GM12878 (cell line): ENCODE measurements around the gene DIDO1. TPM values are rescaled to one million over a fixed set of nuclear protein-coding genes. Genes with fewer than 3 reads are reported as not detected.
A peak's percentile ranks its signal among the peaks of the same experiment; 100 is the strongest.

ENCODE experiments used
- ATAC-seq: fragments of 200-7000 bp; cut with Tn5 transposase; 3 replicates; pipeline ENCODE4 v1.9.1; 2020; ENCODE audit warnings: mild to moderate bottlenecking, moderate library complexity
- BruUV-seq: library from RNA; stranded (reverse); fragments of 400-500 nt; replicated peaks from 2 replicates; lab custom pipeline; 2021; lab: Mats Ljungman, UMichigan
- CTCF ChIA-PET: fragments of 300-600 bp; sonication (Branson Sonifier 250); formaldehyde crosslinking; extraction: SDS; loops from one replicate; lab custom pipeline; 2021; ENCODE audit warnings: inconsistent platforms; lab: Yijun Ruan, JAX
- POLR2A ChIA-PET: fragments of 350-600 bp; formaldehyde crosslinking; extraction: SDS; loops from one replicate; lab custom pipeline; 2021; ENCODE audit warnings: inconsistent platforms; lab: Charles Lee
- RAD21 ChIA-PET: fragments of 300-600 bp; sonication (Branson Sonifier 250); formaldehyde crosslinking; loops from one replicate; lab custom pipeline; 2023; ENCODE audit warnings: antibody characterized with exemption; ENCODE audit not compliant: unreplicated experiment; lab: Charles Lee
- SMC1A ChIA-PET: fragments of 300-600 bp; sonication (Branson Sonifier 250); formaldehyde crosslinking; loops from one replicate; lab custom pipeline; 2023; ENCODE audit not compliant: unreplicated experiment, uncharacterized antibody; lab: Charles Lee
- DNase-seq: peaks from one replicate; pipeline ENCODE4 v3.0.0-alpha.2; 2011; ENCODE audit warnings: low read depth, low spot score
- FAIRE-seq: peaks from 3 replicates; lab custom pipeline; 2011; peaks lifted over from hg19 to GRCh38; lab: Jason Lieb, UNC
- H2AFZ ChIP-seq: 2 replicates; pipeline ENCODE4 v1.6.0; 2011; ENCODE audit warnings: low read depth, low read length, control low read depth; ENCODE audit not compliant: control insufficient read depth
- H3K27ac ChIP-seq: 2 replicates; pipeline ENCODE4 v1.5.1; 2011; ENCODE audit warnings: control low read depth; ENCODE audit not compliant: control insufficient read depth, insufficient read depth
- H3K27me3 ChIP-seq, 2 experiments: replicated peaks in 1 of 2; 2 replicates each; pipeline versions ENCODE4 v1.6.0 to v1.6.1; 2011; ENCODE audit warnings: low read length in 1 of 2; ENCODE audit not compliant: control insufficient read depth in 2 of 2, insufficient read depth in 2 of 2
- H3K36me3 ChIP-seq, 2 experiments: 2 replicates each; pipeline ENCODE4 v1.5.1; 2011; ENCODE audit warnings: low read length in 1 of 2; ENCODE audit not compliant: control insufficient read depth in 2 of 2, insufficient read depth in 2 of 2
- H3K4me1 ChIP-seq: 2 replicates; pipeline ENCODE4 v1.6.1; 2011; ENCODE audit warnings: mild to moderate bottlenecking, low read length, moderate library complexity, mixed read lengths; ENCODE audit not compliant: control insufficient read depth, insufficient read depth
- H3K4me2 ChIP-seq: 2 replicates; pipeline ENCODE4 v1.6.0; 2011; ENCODE audit warnings: control low read depth; ENCODE audit not compliant: control insufficient read depth, insufficient read depth
- H3K4me3 ChIP-seq: fragments of 200-600 bp; sonication (generic); 2 replicates; pipeline ENCODE4 v1.5.1; 2016
- H3K79me2 ChIP-seq: 2 replicates; pipeline ENCODE4 v1.6.0; 2011; ENCODE audit warnings: low read length; ENCODE audit not compliant: control insufficient read depth, insufficient read depth
- H3K9ac ChIP-seq: 2 replicates; pipeline ENCODE4 v1.8.0; 2011; ENCODE audit warnings: low read length, control low read depth, mixed read lengths; ENCODE audit not compliant: control insufficient read depth, insufficient read depth
- H3K9me3 ChIP-seq: replicated peaks from 3 replicates; pipeline ENCODE4 v1.5.1; 2011; ENCODE audit warnings: mild to moderate bottlenecking, low read length; ENCODE audit not compliant: control insufficient read depth, insufficient read depth
- H4K20me1 ChIP-seq: 2 replicates; pipeline ENCODE4 v1.6.0; 2011; ENCODE audit not compliant: control insufficient read depth, insufficient read depth
- CHD1 ChIP-seq: IDR thresholded peaks from 2 replicates; pipeline ENCODE4 v1.6.1; 2012; ENCODE audit warnings: low read depth, low read length, improper control_type of control experiment
- GABPA ChIP-seq: IDR thresholded peaks from 2 replicates; pipeline ENCODE4 v1.6.1; 2014; ENCODE audit warnings: antibody characterized with exemption, low read depth, mild to moderate bottlenecking, inconsistent platforms
- KAT2A ChIP-seq: conservative IDR thresholded peaks from 2 replicates; pipeline ENCODE4 v1.6.1; 2011; ENCODE audit warnings: low read depth, low read length; ENCODE audit not compliant: control insufficient read depth
- NRF1 ChIP-seq: conservative IDR thresholded peaks from 2 replicates; pipeline ENCODE4 v1.6.1; 2011; ENCODE audit warnings: mild to moderate bottlenecking, low read depth, low read length, improper control_type of control experiment
- POLR2A ChIP-seq: IDR thresholded peaks from 2 replicates; pipeline ENCODE4 v1.6.1; 2011; ENCODE audit warnings: low read depth, mild to moderate bottlenecking, low read length
- POU2F2 ChIP-seq: IDR thresholded peaks from 3 replicates; pipeline ENCODE4 v1.6.1; 2011; ENCODE audit warnings: low read depth, mild to moderate bottlenecking, low read length, borderline replicate concordance
- TCF3 ChIP-seq: IDR thresholded peaks from 2 replicates; pipeline ENCODE4 v1.6.1; 2012; ENCODE audit warnings: low read depth, mild to moderate bottlenecking, low read length, borderline replicate concordance; ENCODE audit not compliant: insufficient read depth
- WGBS: methylation state at CpG from one replicate; pipeline ENCODE4 v1.1.6; 2016; ENCODE audit warnings: low lambda C conversion rate; ENCODE audit not compliant: insufficient replicate concordance, insufficient coverage; ENCODE audit errors: missing lambda C conversion rate; 5-methylcytosine and 5-hydroxymethylcytosine counted together
- in situ Hi-C: fragments of 300-500 bp; cut with MboI; formaldehyde crosslinking; loops from 9 replicates; pipeline ENCODE4 v1.14.3; 2018; ENCODE audit warnings: mixed read lengths
- intact Hi-C: fragments of 100-400 bp; cut with micrococcal nuclease; formaldehyde crosslinking; loops from one replicate; pipeline ENCODE4 v1.14.2; 2022; ENCODE audit not compliant: unreplicated experiment
- polyA plus RNA-seq, 11 experiments: library from polyadenylated mRNA; depleted of rRNA in 4 of 11; unstranded in 6 of 11; stranded (reverse) in 5 of 11; fragments of >200 nt; fragmentation: Nextera tagmentation in 4 of 11; fragmentation: Illumina TruSeq in 1 of 11; extraction: Ambion mirVana in 4 of 11; extraction: Trizol in 1 of 11; gene quantifications; 1 replicate in 1 of 11; 2 replicates in 10 of 11; pipeline versions ENCODE4 v1.2.1 to v1.2.3, GENCODE V29; 2011 to 2016; ENCODE audit warnings: inconsistent platforms in 2 of 11, missing spikeins in 2 of 11, low read depth in 1 of 11
- total RNA-seq, 4 experiments: library from RNA; depleted of rRNA in 3 of 4; stranded (reverse); fragments of >200 nt in 3 of 4; fragmentation: Illumina TruSeq in 1 of 4; extraction: Trizol in 1 of 4; gene quantifications; 2 replicates each; pipeline versions ENCODE4 v1.2.1 to v1.2.3, GENCODE V29; 2013 to 2021
- TF ChIP-seq, protein P1 (sequence below): IDR thresholded peaks from 2 replicates; pipeline ENCODE4 v1.6.1; 2011; ENCODE audit warnings: low read depth, low read length, improper control_type of control experiment, borderline replicate concordance
- TF ChIP-seq, protein P2 (sequence below): fragments of 450-650 bp; IDR thresholded peaks from 2 replicates; pipeline ENCODE4 v1.6.1; 2016; ENCODE audit warnings: mild to moderate bottlenecking, moderate library complexity, borderline replicate concordance
- TF ChIP-seq, protein P3 (sequence below): IDR thresholded peaks from 2 replicates; pipeline ENCODE4 v1.6.1; 2012; ENCODE audit warnings: low read depth, low read length, improper control_type of control experiment
- TF ChIP-seq, protein P4 (sequence below): fragments of 450-650 bp; IDR thresholded peaks from 2 replicates; pipeline ENCODE4 v1.6.1; 2016; ENCODE audit warnings: mild to moderate bottlenecking
- TF ChIP-seq, protein P5 (sequence below): fragments of 450-650 bp; IDR thresholded peaks from 2 replicates; pipeline ENCODE4 v1.6.1; 2018; ENCODE audit warnings: borderline replicate concordance, mild to moderate bottlenecking; ENCODE audit not compliant: partially characterized antibody

The DIDO1 gene
- total and polyA plus RNA-seq, 10 of the 15 experiments (the other 5 are each of a cell fraction or from before 2014, with no cell fraction given), result 5.5 to 56.4 (median 38.4) TPM

DNA sequence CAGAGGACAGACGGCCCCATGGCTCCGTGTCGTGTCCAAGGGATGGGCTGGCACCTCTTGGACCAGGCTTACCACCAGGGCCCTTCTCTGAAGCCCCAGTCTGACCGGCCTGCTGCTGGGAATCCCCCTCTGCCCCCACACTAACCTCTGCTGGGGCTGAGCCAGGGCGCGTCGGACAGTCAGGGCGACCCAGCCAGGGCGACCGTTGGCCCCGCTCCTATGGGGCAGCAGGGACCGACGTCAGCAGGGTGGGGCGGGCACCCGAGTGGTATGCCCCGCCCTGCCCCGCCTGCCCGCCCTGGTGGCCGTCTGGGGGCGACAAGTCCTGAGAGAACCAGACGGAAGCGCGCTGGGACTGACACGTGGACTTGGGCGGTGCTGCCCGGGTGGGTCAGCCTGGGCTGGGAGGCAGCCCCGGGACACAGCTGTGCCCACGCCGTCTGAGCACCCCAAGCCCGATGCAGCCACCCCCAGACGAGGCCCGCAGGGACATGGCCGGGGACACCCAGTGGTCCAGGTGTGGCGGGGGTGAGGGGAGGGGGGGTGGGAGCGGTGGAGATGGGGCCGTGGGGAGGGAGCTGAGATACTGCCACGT is 26.2 kb upstream of the DIDO1 start, which contains the start of gene SLC17A9:
TSS of gene SLC17A9 (plus strand) at position 337 of the 595 bp plus-strand sequence. CDS start at position 459, 122 bp downstream.
- H3K9me3 ChIP-seq, result peaks cover 3% of the 10 kb centered on the region; the same call in 2 of the 3 replicates
- FAIRE-seq, result peak; percentile 18
- CTCF ChIA-PET, result interaction anchor here (0.7 to 3.5 kb wide), 10 partner anchors 11 to 59 kb away, joined by 3 to 27 read pairs (median 7); no protein-coding TSS in a partner anchor
- H3K4me2 ChIP-seq, result peak within 1 kb of the TSS; percentile 100
- RAD21 ChIA-PET, result interaction anchor here (1.0 to 3.1 kb wide), 8 partner anchors 15 to 60 kb away, joined by 3 to 30 read pairs (median 16); partner anchors contain the start of gene GID8
- no peaks in the 10 kb centered on the region for H4K20me1 ChIP-seq
- peaks cover 6 to 18% of the 10 kb centered on the region in 2 experiments; a peak in 3 of 4 replicates for H3K36me3 ChIP-seq
- peak within 1 kb of the TSS; percentile 98 for H3K4me3 ChIP-seq
- POLR2A ChIA-PET, result interaction anchor here (1.2 to 2.7 kb wide), 7 partner anchors 14 to 59 kb away, joined by 3 to 27 read pairs (median 7); partner anchors contain the start of genes DIDO1 and GID8
- H3K79me2 ChIP-seq, result peaks cover 37% of the 10 kb centered on the region
- in situ Hi-C loops, result no loop called here
- intact Hi-C loops, result loop anchor here (2.0 to 5.0 kb wide), 2 partner anchors 14 to 50 kb away; partner anchors contain the start of gene GID8
- H3K27ac ChIP-seq, result peak within 1 kb of the TSS; percentile 94
- SMC1A ChIA-PET, result interaction anchor here (1.3 to 3.5 kb wide), 7 partner anchors 14 to 59 kb away, joined by 3 to 23 read pairs (median 17); partner anchors contain the start of gene GID8
- no peaks in the 10 kb centered on the region for H3K27me3 ChIP-seq
- no TSS peak for BruUV-seq
- peaks cover 12% of the 10 kb centered on the region for H3K4me1 ChIP-seq
- peak; percentile 37 for DNase-seq
- WGBS, result under 1% methylated on average over 21 of the region's 37 CpGs
- H2AFZ ChIP-seq, result peak within 1 kb of the TSS; percentile 89
- H3K9ac ChIP-seq, result peak within 1 kb of the TSS; percentile 93
- ATAC-seq, result peak; percentile 80
- TF ChIP-seq, protein P1, sequence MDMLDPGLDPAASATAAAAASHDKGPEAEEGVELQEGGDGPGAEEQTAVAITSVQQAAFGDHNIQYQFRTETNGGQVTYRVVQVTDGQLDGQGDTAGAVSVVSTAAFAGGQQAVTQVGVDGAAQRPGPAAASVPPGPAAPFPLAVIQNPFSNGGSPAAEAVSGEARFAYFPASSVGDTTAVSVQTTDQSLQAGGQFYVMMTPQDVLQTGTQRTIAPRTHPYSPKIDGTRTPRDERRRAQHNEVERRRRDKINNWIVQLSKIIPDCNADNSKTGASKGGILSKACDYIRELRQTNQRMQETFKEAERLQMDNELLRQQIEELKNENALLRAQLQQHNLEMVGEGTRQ, result no peak
- TF ChIP-seq KAT2A (no peak), GABPA (no peak), TCF3 (peak; percentile 32; the same call in 1 of the 2 replicates), POU2F2 (0 out of 3 replicates have a peak, but pooled peaks have one; percentile 30), NRF1 (no peak), POLR2A (peak; percentile 82), CHD1 (no peak)
- TF ChIP-seq, protein P2, sequence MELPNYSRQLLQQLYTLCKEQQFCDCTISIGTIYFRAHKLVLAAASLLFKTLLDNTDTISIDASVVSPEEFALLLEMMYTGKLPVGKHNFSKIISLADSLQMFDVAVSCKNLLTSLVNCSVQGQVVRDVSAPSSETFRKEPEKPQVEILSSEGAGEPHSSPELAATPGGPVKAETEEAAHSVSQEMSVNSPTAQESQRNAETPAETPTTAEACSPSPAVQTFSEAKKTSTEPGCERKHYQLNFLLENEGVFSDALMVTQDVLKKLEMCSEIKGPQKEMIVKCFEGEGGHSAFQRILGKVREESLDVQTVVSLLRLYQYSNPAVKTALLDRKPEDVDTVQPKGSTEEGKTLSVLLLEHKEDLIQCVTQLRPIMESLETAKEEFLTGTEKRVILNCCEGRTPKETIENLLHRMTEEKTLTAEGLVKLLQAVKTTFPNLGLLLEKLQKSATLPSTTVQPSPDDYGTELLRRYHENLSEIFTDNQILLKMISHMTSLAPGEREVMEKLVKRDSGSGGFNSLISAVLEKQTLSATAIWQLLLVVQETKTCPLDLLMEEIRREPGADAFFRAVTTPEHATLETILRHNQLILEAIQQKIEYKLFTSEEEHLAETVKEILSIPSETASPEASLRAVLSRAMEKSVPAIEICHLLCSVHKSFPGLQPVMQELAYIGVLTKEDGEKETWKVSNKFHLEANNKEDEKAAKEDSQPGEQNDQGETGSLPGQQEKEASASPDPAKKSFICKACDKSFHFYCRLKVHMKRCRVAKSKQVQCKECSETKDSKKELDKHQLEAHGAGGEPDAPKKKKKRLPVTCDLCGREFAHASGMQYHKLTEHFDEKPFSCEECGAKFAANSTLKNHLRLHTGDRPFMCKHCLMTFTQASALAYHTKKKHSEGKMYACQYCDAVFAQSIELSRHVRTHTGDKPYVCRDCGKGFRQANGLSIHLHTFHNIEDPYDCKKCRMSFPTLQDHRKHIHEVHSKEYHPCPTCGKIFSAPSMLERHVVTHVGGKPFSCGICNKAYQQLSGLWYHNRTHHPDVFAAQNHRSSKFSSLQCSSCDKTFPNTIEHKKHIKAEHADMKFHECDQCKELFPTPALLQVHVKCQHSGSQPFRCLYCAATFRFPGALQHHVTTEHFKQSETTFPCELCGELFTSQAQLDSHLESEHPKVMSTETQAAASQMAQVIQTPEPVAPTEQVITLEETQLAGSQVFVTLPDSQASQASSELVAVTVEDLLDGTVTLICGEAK, result no peak
- TF ChIP-seq, protein P3, sequence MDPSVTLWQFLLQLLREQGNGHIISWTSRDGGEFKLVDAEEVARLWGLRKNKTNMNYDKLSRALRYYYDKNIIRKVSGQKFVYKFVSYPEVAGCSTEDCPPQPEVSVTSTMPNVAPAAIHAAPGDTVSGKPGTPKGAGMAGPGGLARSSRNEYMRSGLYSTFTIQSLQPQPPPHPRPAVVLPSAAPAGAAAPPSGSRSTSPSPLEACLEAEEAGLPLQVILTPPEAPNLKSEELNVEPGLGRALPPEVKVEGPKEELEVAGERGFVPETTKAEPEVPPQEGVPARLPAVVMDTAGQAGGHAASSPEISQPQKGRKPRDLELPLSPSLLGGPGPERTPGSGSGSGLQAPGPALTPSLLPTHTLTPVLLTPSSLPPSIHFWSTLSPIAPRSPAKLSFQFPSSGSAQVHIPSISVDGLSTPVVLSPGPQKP, result no peak
- TF ChIP-seq, protein P4, sequence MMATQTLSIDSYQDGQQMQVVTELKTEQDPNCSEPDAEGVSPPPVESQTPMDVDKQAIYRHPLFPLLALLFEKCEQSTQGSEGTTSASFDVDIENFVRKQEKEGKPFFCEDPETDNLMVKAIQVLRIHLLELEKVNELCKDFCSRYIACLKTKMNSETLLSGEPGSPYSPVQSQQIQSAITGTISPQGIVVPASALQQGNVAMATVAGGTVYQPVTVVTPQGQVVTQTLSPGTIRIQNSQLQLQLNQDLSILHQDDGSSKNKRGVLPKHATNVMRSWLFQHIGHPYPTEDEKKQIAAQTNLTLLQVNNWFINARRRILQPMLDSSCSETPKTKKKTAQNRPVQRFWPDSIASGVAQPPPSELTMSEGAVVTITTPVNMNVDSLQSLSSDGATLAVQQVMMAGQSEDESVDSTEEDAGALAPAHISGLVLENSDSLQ, result peak; percentile 28; the same call in 1 of the 2 replicates
- TF ChIP-seq, protein P5, sequence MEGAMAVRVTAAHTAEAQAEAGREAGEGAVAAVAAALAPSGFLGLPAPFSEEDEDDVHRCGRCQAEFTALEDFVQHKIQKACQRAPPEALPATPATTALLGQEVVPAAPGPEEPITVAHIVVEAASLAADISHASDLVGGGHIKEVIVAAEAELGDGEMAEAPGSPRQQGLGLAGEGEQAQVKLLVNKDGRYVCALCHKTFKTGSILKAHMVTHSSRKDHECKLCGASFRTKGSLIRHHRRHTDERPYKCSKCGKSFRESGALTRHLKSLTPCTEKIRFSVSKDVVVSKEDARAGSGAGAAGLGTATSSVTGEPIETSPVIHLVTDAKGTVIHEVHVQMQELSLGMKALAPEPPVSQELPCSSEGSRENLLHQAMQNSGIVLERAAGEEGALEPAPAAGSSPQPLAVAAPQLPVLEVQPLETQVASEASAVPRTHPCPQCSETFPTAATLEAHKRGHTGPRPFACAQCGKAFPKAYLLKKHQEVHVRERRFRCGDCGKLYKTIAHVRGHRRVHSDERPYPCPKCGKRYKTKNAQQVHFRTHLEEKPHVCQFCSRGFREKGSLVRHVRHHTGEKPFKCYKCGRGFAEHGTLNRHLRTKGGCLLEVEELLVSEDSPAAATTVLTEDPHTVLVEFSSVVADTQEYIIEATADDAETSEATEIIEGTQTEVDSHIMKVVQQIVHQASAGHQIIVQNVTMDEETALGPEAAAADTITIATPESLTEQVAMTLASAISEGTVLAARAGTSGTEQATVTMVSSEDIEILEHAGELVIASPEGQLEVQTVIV, result no peak
